Measurements from ENCODE around the gene CCDC91.

CCDC91 gene

GRCh38 chr12:28190321-28191050 is at the start of gene CCDC91:
CCDC91 (plus strand) TSS chr12:28190456; CDS start chr12:28257216, 66,760 bp downstream.
- peaks cover 32% of the 10 kb centered on the region for H3K36me3 Mint-ChIP-seq (ENCODE audit: insufficient read depth)
- peak within 1 kb of the TSS; percentile 99 for H3K27ac Mint-ChIP-seq (ENCODE audit: low read depth)
- ATAC-seq (replicated peaks; ENCODE audit: extremely low read depth, poor library complexity, severe bottlenecking): peak; percentile 87
- no peaks in the 10 kb centered on the region for H3K9me3 Mint-ChIP-seq
- peak within 1 kb of the TSS; percentile 97 for H3K4me3 Mint-ChIP-seq
- no peaks in the 10 kb centered on the region for H3K27me3 Mint-ChIP-seq
- peak; percentile 89 to 93 for DNase-seq (ENCODE audit: low spot score in 2 of 2)
- peaks cover 49% of the 10 kb centered on the region for H3K4me1 Mint-ChIP-seq

- Mint-ChIP-seq H3K9me3 (no peaks in the 10 kb centered on the region), H3K4me1 (no peaks in the 10 kb centered on the region), H3K27ac (ENCODE audit: low read depth) (no peak overlapping the region), H3K36me3 (ENCODE audit: insufficient read depth) (no peaks in the 10 kb centered on the region), H3K27me3 (peaks cover 8% of the 10 kb centered on the region), H3K4me3 (no peak overlapping the region)
- DNase-seq (ENCODE audit: low spot score in 2 of 2) (no peak), ATAC-seq (replicated peaks; ENCODE audit: extremely low read depth, poor library complexity, severe bottlenecking) (no peak)
Measured at GRCh38 chr12:28144059-28144458, 46.2 kb upstream of the CCDC91 start.

DNA sequence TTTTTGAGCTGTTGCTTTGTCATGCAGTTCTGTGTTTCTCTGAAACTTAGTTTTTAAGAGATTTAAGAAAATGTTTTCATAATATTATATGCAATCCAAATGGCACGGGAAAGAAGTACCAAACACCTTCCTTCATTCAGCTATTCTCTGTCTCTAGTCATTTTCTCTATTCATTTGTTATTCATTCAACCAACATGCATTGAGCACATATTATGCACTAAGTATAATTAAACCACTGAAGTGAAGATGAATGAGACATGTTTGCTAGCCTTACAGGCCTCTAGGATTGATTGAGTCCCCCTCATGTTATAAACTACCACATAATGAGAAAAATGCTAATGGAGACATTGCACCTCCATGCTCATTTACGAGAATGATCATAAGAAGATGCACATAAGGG is 45.7 kb upstream of the CCDC91 start:
- Mint-ChIP-seq H3K27me3 (peaks cover 10% of the 10 kb centered on the region), H3K9me3 (no peaks in the 10 kb centered on the region), H3K27ac (ENCODE audit: low read depth) (no peak overlapping the region), H3K4me3 (no peak overlapping the region), H3K4me1 (no peaks in the 10 kb centered on the region), H3K36me3 (ENCODE audit: insufficient read depth) (no peaks in the 10 kb centered on the region)
- no peak for DNase-seq (ENCODE audit: low spot score in 2 of 2)
- ATAC-seq (replicated peaks; ENCODE audit: extremely low read depth, poor library complexity, severe bottlenecking): no peak

DNA sequence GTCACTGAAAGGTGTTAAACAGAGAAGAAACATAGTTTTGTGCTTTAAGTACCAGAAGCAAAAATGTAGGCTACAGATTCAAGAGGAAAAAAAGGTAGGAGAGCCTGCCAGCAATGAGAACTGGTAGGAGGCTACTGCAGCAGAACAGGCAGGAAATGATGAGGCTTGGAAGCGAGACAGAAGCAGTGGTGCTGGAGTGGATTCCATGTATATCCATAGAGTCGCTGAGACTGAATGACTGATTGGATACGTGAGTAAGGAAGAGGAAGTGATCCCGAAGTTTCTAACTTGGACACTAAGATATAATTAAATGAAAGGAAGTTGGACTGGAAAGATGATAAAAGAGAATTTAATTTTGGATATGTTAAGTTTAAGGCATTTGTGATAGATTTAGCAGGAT is 45.0 kb upstream of the CCDC91 start:
- Mint-ChIP-seq H3K4me3 (no peak overlapping the region), H3K27me3 (peaks cover 17% of the 10 kb centered on the region), H3K9me3 (no peaks in the 10 kb centered on the region), H3K27ac (ENCODE audit: low read depth) (no peak overlapping the region), H3K4me1 (no peaks in the 10 kb centered on the region), H3K36me3 (ENCODE audit: insufficient read depth) (no peaks in the 10 kb centered on the region)
- DNase-seq (ENCODE audit: low spot score in 2 of 2): no peak
- no peak for ATAC-seq (replicated peaks; ENCODE audit: extremely low read depth, poor library complexity, severe bottlenecking)

- Mint-ChIP-seq H3K27me3 (peaks cover 41% of the 10 kb centered on the region), H3K27ac (ENCODE audit: low read depth) (no peak overlapping the region)
Measured at GRCh38 chr12:28149279-28149678, 41.0 kb upstream of the CCDC91 start.

DNA sequence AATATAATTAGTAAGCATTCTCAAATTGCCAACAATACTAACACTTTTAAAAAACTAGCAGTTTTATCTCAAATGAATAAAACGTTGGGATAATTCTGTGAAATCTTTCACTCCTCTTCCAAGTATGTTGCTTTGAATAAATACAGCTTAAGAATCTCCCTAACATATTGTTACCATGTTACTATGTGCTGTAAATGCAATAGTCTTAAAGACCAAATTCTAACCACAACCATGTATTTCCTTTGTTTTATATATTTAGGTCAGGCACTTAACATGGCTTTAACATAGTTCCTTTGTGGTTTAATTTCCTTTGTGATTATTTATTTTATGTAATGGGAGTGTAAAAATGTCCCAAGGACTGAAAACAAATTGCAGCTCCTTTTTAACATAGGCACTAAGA is 33.9 kb upstream of the CCDC91 start:
- H3K27me3 Mint-ChIP-seq: peaks cover 21% of the 10 kb centered on the region
- no peaks in the 10 kb centered on the region for H3K36me3 Mint-ChIP-seq (ENCODE audit: insufficient read depth)
- H3K27ac Mint-ChIP-seq (ENCODE audit: low read depth): no peak overlapping the region
- DNase-seq (ENCODE audit: low spot score in 2 of 2) (no peak), ATAC-seq (replicated peaks; ENCODE audit: extremely low read depth, poor library complexity, severe bottlenecking) (no peak)
- peaks cover 5% of the 10 kb centered on the region for H3K9me3 Mint-ChIP-seq
- H3K4me1 Mint-ChIP-seq: no peaks in the 10 kb centered on the region
- no peak overlapping the region for H3K4me3 Mint-ChIP-seq

More at GRCh38 chr12:28149279-28149678, 41.0 kb upstream of the CCDC91 start:
- Mint-ChIP-seq H3K36me3 (ENCODE audit: insufficient read depth) (no peaks in the 10 kb centered on the region), H3K9me3 (peaks cover 5% of the 10 kb centered on the region), H3K4me1 (no peaks in the 10 kb centered on the region), H3K4me3 (no peak overlapping the region)
- ATAC-seq (replicated peaks; ENCODE audit: extremely low read depth, poor library complexity, severe bottlenecking): no peak
- DNase-seq (ENCODE audit: low spot score in 2 of 2): no peak

- no peak overlapping the region for H3K27ac Mint-ChIP-seq (ENCODE audit: low read depth)
- ATAC-seq (replicated peaks; ENCODE audit: extremely low read depth, poor library complexity, severe bottlenecking): no peak
Measured at GRCh38 chr12:28156804-28157203, 33.5 kb upstream of the CCDC91 start.

GRCh38 chr12:28158353-28158752 is 31.9 kb upstream of the CCDC91 start:
- ATAC-seq (replicated peaks; ENCODE audit: extremely low read depth, poor library complexity, severe bottlenecking) (no peak), DNase-seq (ENCODE audit: low spot score in 2 of 2) (no peak)
- Mint-ChIP-seq H3K36me3 (ENCODE audit: insufficient read depth) (no peaks in the 10 kb centered on the region), H3K27me3 (peaks cover 7% of the 10 kb centered on the region), H3K4me3 (no peak overlapping the region), H3K27ac (ENCODE audit: low read depth) (no peak overlapping the region), H3K4me1 (no peaks in the 10 kb centered on the region), H3K9me3 (no peaks in the 10 kb centered on the region)

More at GRCh38 chr12:28156804-28157203, 33.5 kb upstream of the CCDC91 start:
- no peak for DNase-seq (ENCODE audit: low spot score in 2 of 2)
- peaks cover 21% of the 10 kb centered on the region for H3K27me3 Mint-ChIP-seq
- no peaks in the 10 kb centered on the region for H3K36me3 Mint-ChIP-seq (ENCODE audit: insufficient read depth)
- H3K4me3 Mint-ChIP-seq: no peak overlapping the region
- H3K9me3 Mint-ChIP-seq: peaks cover 5% of the 10 kb centered on the region
- H3K4me1 Mint-ChIP-seq: no peaks in the 10 kb centered on the region

DNA sequence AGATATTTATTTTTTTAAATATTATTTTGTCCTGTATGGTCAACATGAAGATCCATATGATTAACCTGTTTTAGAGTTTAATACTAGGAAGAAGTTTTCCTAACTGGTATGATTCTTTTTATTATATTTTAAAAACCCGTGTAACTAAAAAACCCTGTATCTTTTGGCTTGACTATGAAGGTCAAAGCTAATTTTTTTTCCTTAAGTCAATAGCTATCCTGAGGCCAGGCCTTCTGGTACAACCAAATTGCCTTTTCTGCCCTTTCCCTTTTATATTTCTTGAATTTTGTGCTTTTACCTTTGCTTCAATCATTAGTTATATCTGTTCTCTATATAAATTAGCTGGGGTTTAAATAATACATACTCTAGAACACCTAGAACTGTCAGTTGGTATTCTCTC is 30.6 kb upstream of the CCDC91 start:
- ATAC-seq (replicated peaks; ENCODE audit: extremely low read depth, poor library complexity, severe bottlenecking): no peak
- no peaks in the 10 kb centered on the region for H3K9me3 Mint-ChIP-seq
- no peak overlapping the region for H3K4me3 Mint-ChIP-seq
- peaks cover 1% of the 10 kb centered on the region for H3K36me3 Mint-ChIP-seq (ENCODE audit: insufficient read depth)
- no peak overlapping the region for H3K27ac Mint-ChIP-seq (ENCODE audit: low read depth)
- DNase-seq (ENCODE audit: low spot score in 2 of 2): no peak
- no peaks in the 10 kb centered on the region for H3K4me1 Mint-ChIP-seq
- no peaks in the 10 kb centered on the region for H3K27me3 Mint-ChIP-seq

DNA sequence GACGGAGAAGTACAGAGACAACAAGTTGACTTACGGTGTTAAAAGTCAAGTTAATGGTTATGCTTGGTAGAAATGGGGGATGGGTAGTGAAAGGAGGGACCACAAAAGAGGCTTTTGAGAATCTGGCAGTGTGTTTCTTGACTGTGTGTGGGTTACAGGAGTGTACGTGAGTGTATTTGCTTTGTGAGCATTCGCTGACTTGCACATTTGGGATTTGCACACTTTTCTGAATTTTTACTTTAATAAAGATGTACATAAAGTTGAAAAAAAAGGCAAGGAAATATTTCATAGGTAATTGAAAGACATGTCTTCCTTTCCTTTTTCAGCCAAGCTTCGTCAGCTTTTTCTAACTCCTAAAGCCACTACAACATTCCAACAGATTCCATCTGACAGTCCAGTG is 28.6 kb upstream of the CCDC91 start:
- ATAC-seq (replicated peaks; ENCODE audit: extremely low read depth, poor library complexity, severe bottlenecking) (no peak), DNase-seq (ENCODE audit: low spot score in 2 of 2) (no peak)
- Mint-ChIP-seq H3K27ac (ENCODE audit: low read depth) (no peak overlapping the region), H3K27me3 (no peaks in the 10 kb centered on the region), H3K4me3 (no peak overlapping the region), H3K36me3 (ENCODE audit: insufficient read depth) (peaks cover 1% of the 10 kb centered on the region), H3K4me1 (no peaks in the 10 kb centered on the region), H3K9me3 (no peaks in the 10 kb centered on the region)

DNA sequence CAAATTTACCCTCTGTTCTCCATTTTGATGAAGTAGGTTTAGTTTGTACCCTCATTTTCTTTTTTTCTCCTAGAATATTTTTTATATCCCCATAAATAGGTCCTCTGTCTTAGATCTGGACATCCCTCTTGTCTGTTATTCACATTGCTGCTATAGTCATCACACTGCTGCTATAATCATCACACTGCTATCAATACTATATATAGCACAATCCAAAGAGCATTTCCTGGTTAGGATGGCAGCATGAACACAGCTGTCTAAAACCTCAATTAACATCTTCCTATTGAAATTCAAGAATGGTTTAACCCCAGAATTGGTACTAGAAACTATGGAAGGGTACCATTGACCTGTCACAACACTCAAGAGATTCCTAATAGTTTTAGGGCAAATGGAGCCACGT is 27.6 kb upstream of the CCDC91 start:
- Mint-ChIP-seq H3K27ac (ENCODE audit: low read depth) (no peak overlapping the region), H3K4me3 (no peak overlapping the region), H3K27me3 (no peaks in the 10 kb centered on the region), H3K9me3 (no peaks in the 10 kb centered on the region), H3K4me1 (no peaks in the 10 kb centered on the region), H3K36me3 (ENCODE audit: insufficient read depth) (peaks cover 1% of the 10 kb centered on the region)
- ATAC-seq (replicated peaks; ENCODE audit: extremely low read depth, poor library complexity, severe bottlenecking) (no peak), DNase-seq (ENCODE audit: low spot score in 2 of 2) (no peak)

DNA sequence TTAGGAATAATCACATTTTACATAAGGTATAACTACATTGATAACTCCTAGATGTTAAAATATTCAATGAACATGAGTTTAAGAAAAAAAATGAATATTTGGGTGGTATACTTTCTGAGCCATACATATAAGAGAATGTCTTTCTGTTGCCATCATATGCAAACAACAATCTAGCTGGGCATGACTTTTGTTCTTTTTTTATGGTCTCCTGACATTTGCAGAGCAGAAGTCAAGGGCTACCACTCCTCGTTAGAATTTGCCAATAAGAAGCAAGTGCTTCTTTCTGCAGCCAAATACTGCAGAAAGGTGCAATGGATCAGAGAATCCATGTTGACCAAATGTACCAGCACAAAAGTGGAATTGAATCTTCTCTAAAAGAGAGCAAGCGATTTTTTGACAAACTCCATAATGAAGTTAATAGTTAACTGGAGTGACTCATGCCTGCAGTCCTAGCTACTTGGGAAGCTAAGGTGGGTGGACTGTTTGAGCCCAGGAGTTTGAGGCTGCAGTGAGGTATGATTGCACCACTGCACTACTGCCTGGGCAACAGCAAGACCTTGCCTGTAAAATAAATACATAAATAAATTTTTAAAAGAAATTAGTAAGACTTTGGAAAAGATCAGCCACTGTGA is 25.5 kb upstream of the CCDC91 start:
- no peak for ATAC-seq (replicated peaks; ENCODE audit: extremely low read depth, poor library complexity, severe bottlenecking)
- Mint-ChIP-seq H3K27ac (ENCODE audit: low read depth) (no peak overlapping the region), H3K36me3 (ENCODE audit: insufficient read depth) (peaks cover 1% of the 10 kb centered on the region), H3K4me3 (no peak overlapping the region), H3K9me3 (no peaks in the 10 kb centered on the region), H3K4me1 (no peaks in the 10 kb centered on the region), H3K27me3 (no peaks in the 10 kb centered on the region)
- DNase-seq (ENCODE audit: low spot score in 2 of 2): no peak

GRCh38 chr12:28167981-28168485 is 22.2 kb upstream of the CCDC91 start:
- no peaks in the 10 kb centered on the region for H3K4me1 Mint-ChIP-seq
- peaks cover 4% of the 10 kb centered on the region for H3K9me3 Mint-ChIP-seq
- ATAC-seq (replicated peaks; ENCODE audit: extremely low read depth, poor library complexity, severe bottlenecking): no peak
- no peak overlapping the region for H3K27ac Mint-ChIP-seq (ENCODE audit: low read depth)
- H3K27me3 Mint-ChIP-seq: no peaks in the 10 kb centered on the region
- DNase-seq (ENCODE audit: low spot score in 2 of 2): no peak
- H3K4me3 Mint-ChIP-seq: no peak overlapping the region
- H3K36me3 Mint-ChIP-seq (ENCODE audit: insufficient read depth): peaks cover 1% of the 10 kb centered on the region
